ENCODE measurements around the gene FGD5.

FGD5 gene

DNA sequence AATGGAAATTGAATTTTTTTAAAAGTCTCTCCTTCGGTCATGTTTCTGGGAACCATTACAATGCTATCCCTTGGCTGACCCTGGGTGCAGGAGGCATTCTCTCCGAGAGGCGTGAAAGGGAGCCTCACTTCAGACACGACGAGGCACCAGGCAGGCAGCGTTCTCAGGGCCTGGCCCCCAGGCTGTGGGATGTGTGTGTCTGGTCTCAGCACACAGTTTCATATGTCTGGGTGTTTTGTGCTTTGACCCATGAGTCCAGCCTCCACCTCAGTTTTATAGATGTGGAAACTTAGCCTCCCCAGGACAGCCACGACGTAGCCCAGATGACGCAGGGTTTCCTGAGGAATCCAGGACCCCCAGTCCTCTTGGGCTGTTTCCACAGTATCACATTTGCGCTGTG, 34.0 kb downstream of the FGD5 start:
- H3K4me3 ChIP-seq (ENCODE audit: low read length), result no peak overlapping the region
- TF ChIP-seq, protein P1, sequence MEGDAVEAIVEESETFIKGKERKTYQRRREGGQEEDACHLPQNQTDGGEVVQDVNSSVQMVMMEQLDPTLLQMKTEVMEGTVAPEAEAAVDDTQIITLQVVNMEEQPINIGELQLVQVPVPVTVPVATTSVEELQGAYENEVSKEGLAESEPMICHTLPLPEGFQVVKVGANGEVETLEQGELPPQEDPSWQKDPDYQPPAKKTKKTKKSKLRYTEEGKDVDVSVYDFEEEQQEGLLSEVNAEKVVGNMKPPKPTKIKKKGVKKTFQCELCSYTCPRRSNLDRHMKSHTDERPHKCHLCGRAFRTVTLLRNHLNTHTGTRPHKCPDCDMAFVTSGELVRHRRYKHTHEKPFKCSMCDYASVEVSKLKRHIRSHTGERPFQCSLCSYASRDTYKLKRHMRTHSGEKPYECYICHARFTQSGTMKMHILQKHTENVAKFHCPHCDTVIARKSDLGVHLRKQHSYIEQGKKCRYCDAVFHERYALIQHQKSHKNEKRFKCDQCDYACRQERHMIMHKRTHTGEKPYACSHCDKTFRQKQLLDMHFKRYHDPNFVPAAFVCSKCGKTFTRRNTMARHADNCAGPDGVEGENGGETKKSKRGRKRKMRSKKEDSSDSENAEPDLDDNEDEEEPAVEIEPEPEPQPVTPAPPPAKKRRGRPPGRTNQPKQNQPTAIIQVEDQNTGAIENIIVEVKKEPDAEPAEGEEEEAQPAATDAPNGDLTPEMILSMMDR (conservative IDR thresholded peaks at IDR 0.05; ENCODE audit: low read depth, low read length), result no peak
- DNase-seq (ENCODE audit: low read depth), result no peak

DNA sequence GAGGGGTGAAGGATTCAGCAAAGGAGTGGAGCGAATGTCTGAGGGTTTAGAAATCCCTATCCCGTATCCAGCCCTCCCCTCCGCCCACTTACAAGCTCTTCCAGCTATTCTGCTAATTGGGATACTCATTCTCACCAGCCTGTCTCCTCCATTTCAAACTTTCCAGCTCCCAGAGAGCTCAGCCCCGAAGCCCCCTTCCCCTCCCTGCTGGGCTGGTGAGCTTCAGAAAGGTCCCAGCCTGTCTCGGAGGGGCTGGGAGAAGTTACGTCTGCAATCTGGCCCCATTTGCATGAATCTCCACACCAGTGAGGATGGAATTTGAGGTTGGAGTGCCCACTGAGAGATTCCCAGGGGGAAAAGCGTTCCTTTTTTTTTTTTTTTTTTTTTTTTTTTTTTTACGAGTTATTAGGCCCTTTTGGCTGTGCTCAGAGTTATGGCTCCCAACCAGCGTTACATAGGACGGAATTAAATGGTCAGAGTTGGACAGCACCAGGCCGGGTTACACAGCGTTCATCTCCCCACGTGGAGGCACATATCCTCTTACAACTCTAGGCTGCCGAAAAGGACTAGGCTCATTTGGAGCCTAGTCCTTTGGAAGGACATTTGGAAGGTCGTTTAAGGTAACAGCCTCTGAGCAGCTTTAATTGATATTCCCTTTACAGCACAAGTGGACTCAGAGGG, 34.6 kb downstream of the FGD5 start:
- no peak overlapping the region for H3K4me3 ChIP-seq (ENCODE audit: low read length)
- DNase-seq (ENCODE audit: low read depth), result no peak
- TF ChIP-seq, protein P1 (conservative IDR thresholded peaks at IDR 0.05; ENCODE audit: low read depth, low read length), result no peak

DNA sequence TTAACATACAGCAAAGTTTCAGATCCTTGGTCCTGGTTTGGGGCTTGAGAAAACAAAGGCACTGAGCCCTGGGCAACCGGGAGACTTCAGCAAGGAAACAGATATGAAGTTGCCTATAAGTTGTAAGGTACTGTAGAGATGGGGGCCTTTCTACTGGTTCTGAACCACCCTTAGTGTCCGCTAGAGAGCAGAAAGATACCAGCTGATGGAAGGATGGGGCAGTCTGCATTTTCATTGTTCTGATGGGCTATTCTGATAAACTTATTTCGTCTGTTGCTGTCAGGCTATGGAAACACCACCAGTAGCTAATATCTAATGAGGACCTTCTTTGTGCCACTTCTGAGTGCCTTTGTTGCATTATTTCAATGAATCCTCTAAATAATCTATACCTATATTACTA, 38.7 kb downstream of the FGD5 start:
- TF ChIP-seq, protein P1 (conservative IDR thresholded peaks at IDR 0.05; ENCODE audit: low read depth, low read length), result no peak
- H3K4me3 ChIP-seq (ENCODE audit: low read length), result no peak overlapping the region
- no peak for DNase-seq (ENCODE audit: low read depth)

DNA sequence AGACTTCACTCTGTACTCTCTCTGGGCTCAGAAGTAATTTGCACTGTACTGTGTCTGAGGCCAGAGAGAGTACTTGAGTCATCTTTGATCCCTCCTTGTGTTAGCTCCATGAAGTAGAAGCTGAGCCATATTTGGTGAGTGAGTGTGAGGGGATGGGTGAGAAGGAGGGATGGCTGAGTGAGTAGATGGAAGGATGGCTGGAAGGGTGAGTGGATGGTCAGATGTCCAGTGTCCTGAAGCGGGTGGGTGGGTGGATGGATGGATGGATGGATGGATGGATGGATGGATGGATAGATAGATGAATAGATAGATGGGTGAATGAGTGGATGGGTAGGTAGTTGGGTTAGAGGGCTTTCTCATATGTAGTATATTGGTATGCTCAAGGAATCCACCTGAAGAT, 39.3 kb downstream of the FGD5 start:
- no peak overlapping the region for H3K4me3 ChIP-seq (ENCODE audit: low read length)
- no peak for DNase-seq (ENCODE audit: low read depth)
- TF ChIP-seq, protein P1 (conservative IDR thresholded peaks at IDR 0.05; ENCODE audit: low read depth, low read length), result no peak

DNA sequence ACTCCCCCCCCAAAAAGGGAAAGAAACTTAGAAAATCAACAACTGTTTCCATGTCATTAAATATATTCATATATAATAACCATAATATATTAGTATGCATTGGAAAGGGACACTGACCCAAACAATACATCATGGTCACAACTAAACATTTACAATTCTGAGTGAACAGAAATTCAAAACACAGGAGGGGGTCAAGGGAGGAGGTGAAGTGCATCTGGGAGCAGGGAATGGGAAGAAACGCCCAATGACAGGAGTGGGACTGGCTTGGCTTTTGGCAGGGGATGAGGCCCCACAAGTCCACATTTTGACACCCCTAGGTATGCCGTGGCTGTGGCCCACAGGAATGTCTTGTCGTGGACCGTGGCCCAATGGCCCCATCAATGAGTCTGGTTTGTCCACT, 41.1 kb downstream of the FGD5 start:
- no peak overlapping the region for H3K4me3 ChIP-seq (ENCODE audit: low read length)
- TF ChIP-seq, protein P1 (conservative IDR thresholded peaks at IDR 0.05; ENCODE audit: low read depth, low read length), result no peak
- no peak for DNase-seq (ENCODE audit: low read depth)

DNA sequence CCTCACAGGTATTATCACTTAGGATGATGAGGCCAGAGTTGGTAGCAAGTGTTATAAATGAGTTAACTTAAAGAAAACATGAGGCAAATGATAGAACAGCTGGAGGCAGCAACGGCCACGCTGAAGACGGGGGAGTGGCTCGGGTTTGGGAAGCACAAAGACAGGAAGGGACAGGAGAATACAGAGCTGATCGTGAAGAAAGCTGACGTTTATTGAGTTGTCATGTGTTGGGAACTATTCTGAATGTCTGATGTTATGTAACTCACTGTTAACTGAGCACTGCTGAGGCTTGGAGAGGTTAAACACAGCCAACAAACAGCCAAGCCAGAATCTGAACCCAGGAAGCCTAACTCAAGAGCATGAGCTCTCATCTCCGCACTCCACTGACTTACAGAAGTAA, 42.3 kb downstream of the FGD5 start:
- TF ChIP-seq, protein P1 (conservative IDR thresholded peaks at IDR 0.05; ENCODE audit: low read depth, low read length), result no peak
- no peak for DNase-seq (ENCODE audit: low read depth)
- no peak overlapping the region for H3K4me3 ChIP-seq (ENCODE audit: low read length)
